Measurements from ENCODE around the gene ZNF618. TPM values are rescaled to one million over a fixed set of nuclear protein-coding genes. Genes with fewer than 3 reads are reported as not detected.

The ZNF618 gene
- total RNA-seq, 4 donors from 2014 or later = 2.1 to 6.2 (median 4.1) TPM

- no peak for ATAC-seq
- Histone ChIP-seq H3K27me3 (no peaks in the 10 kb centered on the region), H3K4me1 (peaks cover 0 to 32% (median 5%) of the 10 kb centered on the region in 3 donors), H3K36me3 (no peaks in the 10 kb centered on the region), H3K9me3 (no peaks in the 10 kb centered on the region), H3K27ac (no peak overlapping the region), H3K4me3 (no peak overlapping the region)
- no peak for TF ChIP-seq EP300 (IDR thresholded peaks at IDR 0.05)
- TF ChIP-seq, protein P1, sequence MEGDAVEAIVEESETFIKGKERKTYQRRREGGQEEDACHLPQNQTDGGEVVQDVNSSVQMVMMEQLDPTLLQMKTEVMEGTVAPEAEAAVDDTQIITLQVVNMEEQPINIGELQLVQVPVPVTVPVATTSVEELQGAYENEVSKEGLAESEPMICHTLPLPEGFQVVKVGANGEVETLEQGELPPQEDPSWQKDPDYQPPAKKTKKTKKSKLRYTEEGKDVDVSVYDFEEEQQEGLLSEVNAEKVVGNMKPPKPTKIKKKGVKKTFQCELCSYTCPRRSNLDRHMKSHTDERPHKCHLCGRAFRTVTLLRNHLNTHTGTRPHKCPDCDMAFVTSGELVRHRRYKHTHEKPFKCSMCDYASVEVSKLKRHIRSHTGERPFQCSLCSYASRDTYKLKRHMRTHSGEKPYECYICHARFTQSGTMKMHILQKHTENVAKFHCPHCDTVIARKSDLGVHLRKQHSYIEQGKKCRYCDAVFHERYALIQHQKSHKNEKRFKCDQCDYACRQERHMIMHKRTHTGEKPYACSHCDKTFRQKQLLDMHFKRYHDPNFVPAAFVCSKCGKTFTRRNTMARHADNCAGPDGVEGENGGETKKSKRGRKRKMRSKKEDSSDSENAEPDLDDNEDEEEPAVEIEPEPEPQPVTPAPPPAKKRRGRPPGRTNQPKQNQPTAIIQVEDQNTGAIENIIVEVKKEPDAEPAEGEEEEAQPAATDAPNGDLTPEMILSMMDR (IDR thresholded peaks at IDR 0.05) = no peak
- TF ChIP-seq POLR2AphosphoS5 (IDR thresholded peaks at IDR 0.05) = no peak
- TF ChIP-seq POLR2A (IDR thresholded peaks at IDR 0.05) = no peak
- 100% methylated on average over 1 to 2 of the region's 2 CpGs for WGBS, 2 donors (ENCODE audit: low coverage in 1 of 2)
These were observed 40.8 kb downstream of the ZNF618 start for GRCh38 chr9:113916931-113917330.

GRCh38 chr9:113918697-113919350 lies 42.7 kb downstream of the ZNF618 start:
- Histone ChIP-seq H3K9me3 (peaks cover 0 to 8% (median 0%) of the 10 kb centered on the region in 3 donors), H3K27ac (no peak overlapping the region), H3K4me1 (peaks cover 0 to 13% (median 0%) of the 10 kb centered on the region in 3 donors), H3K36me3 (no peaks in the 10 kb centered on the region), H3K27me3 (no peaks in the 10 kb centered on the region), H3K4me3 (no peak overlapping the region)
- TF ChIP-seq, protein P1 (IDR thresholded peaks at IDR 0.05) = no peak
- no peak for TF ChIP-seq POLR2AphosphoS5 (IDR thresholded peaks at IDR 0.05)
- TF ChIP-seq POLR2A (IDR thresholded peaks at IDR 0.05) = no peak
- TF ChIP-seq EP300 (IDR thresholded peaks at IDR 0.05) = no peak
- WGBS, 2 donors (ENCODE audit: low coverage in 1 of 2) = 49 to 59% methylated on average over 3 to 6 of the region's 8 CpGs
- no peak for ATAC-seq

GRCh38 chr9:113919382-113919781 lies 43.3 kb downstream of the ZNF618 start:
- peaks cover 0 to 7% (median 0%) of the 10 kb centered on the region in 3 donors for H3K4me1 ChIP-seq
- H3K36me3 ChIP-seq = no peaks in the 10 kb centered on the region
- H3K27ac ChIP-seq = no peak overlapping the region
- no CpG with 5 or more reads among the region's 9 CpGs for WGBS, 2 donors (ENCODE audit: low coverage in 1 of 2)
- no peak for ATAC-seq
- TF ChIP-seq EP300 (IDR thresholded peaks at IDR 0.05) (no peak), POLR2A (IDR thresholded peaks at IDR 0.05) (no peak), POLR2AphosphoS5 (IDR thresholded peaks at IDR 0.05) (no peak)
- TF ChIP-seq, protein P1 (IDR thresholded peaks at IDR 0.05) = no peak
- no peaks in the 10 kb centered on the region for H3K27me3 ChIP-seq
- H3K9me3 ChIP-seq = peaks cover 0 to 9% (median 0%) of the 10 kb centered on the region in 3 donors
- H3K4me3 ChIP-seq = no peak overlapping the region

DNA sequence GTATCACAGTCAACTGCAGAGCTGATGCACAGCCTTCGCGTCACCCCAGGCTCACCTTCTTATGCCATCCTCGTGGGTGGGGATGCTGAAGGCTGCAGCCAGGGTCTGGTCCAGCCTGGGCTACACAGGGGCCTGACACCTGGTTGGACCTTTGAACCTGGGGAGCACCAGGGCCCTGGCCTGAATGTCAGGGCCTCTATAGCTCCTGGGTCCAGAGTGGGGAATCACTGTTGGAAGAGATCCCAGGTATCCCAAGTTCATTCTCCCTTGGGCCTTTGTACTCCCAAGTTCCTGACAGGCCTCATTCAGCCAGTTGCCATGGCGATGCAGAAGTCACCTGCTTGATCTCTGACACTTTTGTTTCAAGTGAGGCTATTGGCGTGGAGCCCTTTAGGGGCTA lies 43.8 kb downstream of the ZNF618 start:
- no peaks in the 10 kb centered on the region for H3K36me3 ChIP-seq
- peaks cover 0 to 3% (median 0%) of the 10 kb centered on the region in 3 donors for H3K4me1 ChIP-seq
- H3K27me3 ChIP-seq = no peaks in the 10 kb centered on the region
- peaks cover 0 to 11% (median 0%) of the 10 kb centered on the region in 3 donors for H3K9me3 ChIP-seq
- WGBS, 2 donors (ENCODE audit: low coverage in 1 of 2) = 100% methylated on average over 2 of the region's 5 CpGs; no CpG with 5 or more reads in 1 of the 2 donors
- ATAC-seq = no peak
- no peak overlapping the region for H3K27ac ChIP-seq
- TF ChIP-seq POLR2A (IDR thresholded peaks at IDR 0.05) (no peak), EP300 (IDR thresholded peaks at IDR 0.05) (no peak), POLR2AphosphoS5 (IDR thresholded peaks at IDR 0.05) (no peak)
- TF ChIP-seq, protein P1 (IDR thresholded peaks at IDR 0.05) = no peak
- no peak overlapping the region for H3K4me3 ChIP-seq

DNA sequence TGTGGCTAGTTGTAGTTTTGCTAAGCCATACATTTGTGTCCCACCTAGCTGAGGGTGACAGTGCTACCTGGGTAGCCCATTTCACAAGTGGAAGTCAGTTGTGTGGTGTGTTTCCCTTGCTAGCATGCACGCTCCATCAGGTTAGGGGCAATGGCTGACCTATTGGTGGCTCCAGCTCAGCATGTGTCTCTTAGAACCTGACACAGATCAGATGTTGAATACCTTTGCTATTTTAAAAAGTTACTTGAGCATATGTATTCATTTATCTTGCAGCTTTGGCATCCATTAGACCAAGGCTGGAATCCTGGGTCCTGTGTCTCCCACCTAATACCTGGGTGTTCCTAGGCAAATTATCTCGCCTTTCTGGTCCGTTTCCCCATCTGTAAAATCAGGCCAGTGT lies 44.8 kb downstream of the ZNF618 start:
- TF ChIP-seq POLR2A (IDR thresholded peaks at IDR 0.05) (no peak), POLR2AphosphoS5 (IDR thresholded peaks at IDR 0.05) (no peak), EP300 (IDR thresholded peaks at IDR 0.05) (no peak)
- TF ChIP-seq, protein P1 (IDR thresholded peaks at IDR 0.05) = no peak
- WGBS, 2 donors (ENCODE audit: low coverage in 1 of 2) = 93 to 95% methylated on average over 3 of the region's 3 CpGs
- ATAC-seq = no peak
- Histone ChIP-seq H3K36me3 (no peaks in the 10 kb centered on the region), H3K4me3 (no peak overlapping the region), H3K27ac (no peak overlapping the region), H3K27me3 (no peaks in the 10 kb centered on the region), H3K9me3 (peaks cover 0 to 21% (median 0%) of the 10 kb centered on the region in 3 donors), H3K4me1 (no peaks in the 10 kb centered on the region)
